ENCODE measurements around the gene NCR2. TPM values are rescaled to one million over a fixed set of nuclear protein-coding genes. Genes with fewer than 3 reads are reported as not detected.

The NCR2 gene
- total RNA-seq, 1 experiment from 2014 or later = not detected

GRCh38 chr6:41318654-41319565 lies 16.5 kb upstream of the NCR2 start:
- peak overlapping the region in 2 of 3 experiments; percentile 49 to 72; a peak in 2 of 7 replicates for H3K27ac Mint-ChIP-seq
- peak; percentile 94 for DNase-seq
- Histone ChIP-seq H3K18ac (ENCODE audit: insufficient read length, low read depth, low read length) (peak overlapping the region; percentile 8), H3K4ac (ENCODE audit: low read depth, low read length) (no peak overlapping the region), H3K23me2 (ENCODE audit: insufficient read length, low read depth, low read length, poor library complexity, severe bottlenecking) (peaks cover 12% of the 10 kb centered on the region), H2AK5ac (ENCODE audit: insufficient read length, low read length) (no peak overlapping the region), H3K9me3 (ENCODE audit: control insufficient read depth, low read depth, low read length) (no peaks in the 10 kb centered on the region), H4K8ac (replicated peaks; ENCODE audit: insufficient read length, low read depth, low read length) (no peak overlapping the region), H3K23ac (ENCODE audit: insufficient read length, low read depth, low read length) (no peak overlapping the region), H2BK120ac (ENCODE audit: low read depth, low read length, poor library complexity, severe bottlenecking) (no peak overlapping the region), H3K9ac (ENCODE audit: extremely low read depth, insufficient read length, low read length) (no peak overlapping the region), H2BK5ac (ENCODE audit: insufficient read length, low read length) (no peak overlapping the region), H3K4me2 (ENCODE audit: insufficient read depth, insufficient read length, low read length) (peak overlapping the region; percentile 57), H2BK12ac (ENCODE audit: insufficient read length, low read depth, low read length) (no peak overlapping the region), H2AFZ (ENCODE audit: low read length) (peak overlapping the region; percentile 5), H3K79me1 (ENCODE audit: insufficient read depth, low read depth, low read length, poor library complexity, severe bottlenecking) (no peaks in the 10 kb centered on the region), H3K4me1 (ENCODE audit: insufficient read depth, low read length) (peaks cover 4% of the 10 kb centered on the region; the same call in 1 of the 2 replicates), H4K20me1 (ENCODE audit: control insufficient read depth, insufficient read depth, insufficient read length) (no peaks in the 10 kb centered on the region), H2BK20ac (ENCODE audit: low read depth, low read length, poor library complexity, severe bottlenecking) (no peak overlapping the region), H4K5ac (ENCODE audit: insufficient read length, low read depth, low read length) (no peak overlapping the region), H4K91ac (ENCODE audit: insufficient read length, low read depth, low read length) (no peak overlapping the region), H3K56ac (ENCODE audit: insufficient read length, low read depth, low read length) (no peak overlapping the region), H3K27me3 (ENCODE audit: insufficient read depth, low read length) (no peaks in the 10 kb centered on the region), H3K14ac (ENCODE audit: insufficient read depth, low read length) (no peak overlapping the region), H2BK15ac (ENCODE audit: low read depth, low read length) (no peak overlapping the region), H3T11ph (ENCODE audit: low read length) (no peak overlapping the region), H3K79me2 (ENCODE audit: insufficient read depth, low read length) (no peaks in the 10 kb centered on the region), H3K27ac (ENCODE audit: insufficient read length, low read depth, low read length) (no peak overlapping the region)
- H3K4me1 Mint-ChIP-seq = peaks cover 19 to 21% of the 10 kb centered on the region in 2 experiments
- WGBS (ENCODE audit: extremely low coverage, insufficient read length, low lambda C conversion rate) = no CpG with 5 or more reads among the region's 33 CpGs
- H3K36me3 Mint-ChIP-seq (ENCODE audit: insufficient read depth in 1 of 3, low read depth in 3 of 3) = no peaks in the 10 kb centered on the region
- peak; percentile 100 for TF ChIP-seq CTCF (conservative IDR thresholded peaks at IDR 0.05)
- no peaks in the 10 kb centered on the region; a peak in 1 of 5 replicates for H3K9me3 Mint-ChIP-seq
- H3K27me3 Mint-ChIP-seq (ENCODE audit: low read depth) = peaks cover 29% of the 10 kb centered on the region
- peak overlapping the region; percentile 58 to 70 for H3K4me3 Mint-ChIP-seq

Data from H9 (cell line).